Colonic mucosa (tissue), 4 donors: ENCODE measurements around the gene GABARAPL2. TPM values are rescaled to one million over a fixed set of nuclear protein-coding genes. Genes with fewer than 3 reads are reported as not detected.
"Not testable (repeated sequence)": the region's sequence is repeated elsewhere in the genome, so short reads cannot be mapped to it uniquely, and the experiment has no call there.

ENCODE experiments used
- DNase-seq: peaks from one replicate; pipeline ENCODE4 v3.0.0-alpha.2; 2020
- H3K27ac ChIP-seq: fragments of 200-600 bp; one replicate; pipeline ENCODE4 v1.8.0; 2021
- H3K27me3 ChIP-seq: fragments of 200-600 bp; one replicate; pipeline ENCODE4 v1.8.0; 2021
- H3K36me3 ChIP-seq: fragments of 200-600 bp; one replicate; pipeline ENCODE4 v1.8.0; 2021
- H3K4me1 ChIP-seq: fragments of 200-600 bp; one replicate; pipeline ENCODE4 v1.8.0; 2021; ENCODE audit warnings: mild to moderate bottlenecking
- H3K4me3 ChIP-seq: fragments of 200-600 bp; one replicate; pipeline ENCODE4 v1.8.0; 2021
- H3K9ac ChIP-seq, 2 donors: one replicate each; pipeline ENCODE4 v1.7.0; 2013; ENCODE audit warnings: control low read depth in 2 of 2, low read depth in 2 of 2, low read length in 2 of 2
- H3K9me3 ChIP-seq: fragments of 200-600 bp; one replicate; pipeline ENCODE4 v1.8.0; 2021
- CTCF ChIP-seq: fragments of 200-600 bp; IDR thresholded peaks from one replicate; pipeline ENCODE4 v1.8.0; 2022; ENCODE audit warnings: antibody characterized with exemption, mild to moderate bottlenecking
- intact Hi-C: fragments of 100-400 bp; cut with DNase I; formaldehyde crosslinking; loops from one replicate; pipeline ENCODE4 v1.14.1; 2022
- total RNA-seq, 2 donors: library from RNA; stranded (reverse); fragmentation: NEBNext Ultra II Directional in 1 of 2; extraction: Animal tissue kit (Norgen Biotek cat#: 25700) in 1 of 2; gene quantifications; one replicate each; pipeline ENCODE4 v1.2.1, GENCODE V29; 2021
- donor health status: healthy.
- donor health status: DM: no; HTN: no; CAD: no.
- donor health status: DM: no; HTN: no; CAD: no.

Gene GABARAPL2
- total RNA-seq, 2 donors from 2014 or later: 73.5 to 111 TPM

DNA sequence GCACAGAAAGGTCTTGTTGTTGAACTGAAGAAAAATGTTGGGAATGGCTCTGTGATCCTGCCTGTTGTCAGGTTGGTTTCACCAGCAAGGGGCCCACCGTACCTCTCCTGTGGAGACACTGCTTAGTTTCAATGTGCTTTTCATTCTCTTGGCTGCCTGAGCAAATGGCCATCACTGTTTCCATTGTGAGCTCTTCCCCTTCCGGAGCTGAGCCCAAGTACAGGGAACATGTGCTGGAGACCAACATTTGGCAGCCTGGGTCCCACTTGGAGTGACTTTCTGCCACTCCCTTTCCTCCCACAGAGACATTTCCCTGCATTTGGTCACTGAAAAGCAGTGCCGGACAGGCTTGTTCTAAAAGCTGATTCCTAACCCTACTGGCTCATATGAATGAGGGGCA lies 23.1 kb downstream of the GABARAPL2 start:
- no peak for DNase-seq
- Histone ChIP-seq H3K4me1 (no peaks in the 10 kb centered on the region), H3K9ac (no peak overlapping the region), H3K9me3 (no peaks in the 10 kb centered on the region), H3K27ac (no peak overlapping the region), H3K36me3 (no peaks in the 10 kb centered on the region), H3K27me3 (no peaks in the 10 kb centered on the region), H3K4me3 (no peak overlapping the region)
- intact Hi-C loops: no loop called here
- TF ChIP-seq CTCF: no peak

- no peaks in the 10 kb centered on the region for H3K27me3 ChIP-seq
- H3K36me3 ChIP-seq: no peaks in the 10 kb centered on the region
- no peak overlapping the region for H3K9ac ChIP-seq
- H3K4me1 ChIP-seq: no peaks in the 10 kb centered on the region
- H3K27ac ChIP-seq: peak overlapping the region; percentile 33
- no peak overlapping the region for H3K4me3 ChIP-seq
- intact Hi-C loops: no loop called here
- H3K9me3 ChIP-seq: no peaks in the 10 kb centered on the region
- TF ChIP-seq CTCF: no peak
- DNase-seq: peak; percentile 22
Measured at GRCh38 chr16:75590920-75591843, 25.0 kb downstream of the GABARAPL2 start.

- H3K27ac ChIP-seq, H3K4me1 ChIP-seq, H3K27me3 ChIP-seq, H3K36me3 ChIP-seq, intact Hi-C loops, H3K9me3 ChIP-seq, H3K4me3 ChIP-seq, H3K9ac ChIP-seq, DNase-seq: not testable (repeated sequence)
Measured at GRCh38 chr16:75591927-75592326, 25.7 kb downstream of the GABARAPL2 start.

DNA sequence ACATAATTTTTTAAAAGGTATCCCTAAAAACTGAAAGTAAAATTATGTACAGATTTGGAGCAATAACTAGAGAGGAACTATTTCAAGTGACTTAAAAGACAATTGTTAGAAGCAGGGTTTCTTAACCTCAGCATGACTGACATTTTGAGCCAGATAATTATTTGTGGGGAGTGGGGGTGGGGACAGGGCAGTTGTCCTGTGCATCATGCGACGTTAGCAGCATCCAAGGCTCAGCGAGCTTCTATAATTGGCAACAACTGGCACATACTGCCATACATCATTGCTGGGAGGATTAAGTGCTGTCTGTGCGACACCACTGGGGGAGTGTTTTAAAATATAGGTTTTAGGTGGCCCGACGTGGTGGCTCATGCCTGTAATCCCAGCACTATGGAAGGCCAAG lies 27.1 kb downstream of the GABARAPL2 start:
- Histone ChIP-seq H3K27ac (no peak overlapping the region), H3K9ac (no peak overlapping the region), H3K9me3 (no peaks in the 10 kb centered on the region), H3K4me3 (no peak overlapping the region), H3K36me3 (no peaks in the 10 kb centered on the region), H3K4me1 (no peaks in the 10 kb centered on the region), H3K27me3 (no peaks in the 10 kb centered on the region)
- no peak for TF ChIP-seq CTCF
- intact Hi-C loops: no loop called here
- DNase-seq: no peak

DNA sequence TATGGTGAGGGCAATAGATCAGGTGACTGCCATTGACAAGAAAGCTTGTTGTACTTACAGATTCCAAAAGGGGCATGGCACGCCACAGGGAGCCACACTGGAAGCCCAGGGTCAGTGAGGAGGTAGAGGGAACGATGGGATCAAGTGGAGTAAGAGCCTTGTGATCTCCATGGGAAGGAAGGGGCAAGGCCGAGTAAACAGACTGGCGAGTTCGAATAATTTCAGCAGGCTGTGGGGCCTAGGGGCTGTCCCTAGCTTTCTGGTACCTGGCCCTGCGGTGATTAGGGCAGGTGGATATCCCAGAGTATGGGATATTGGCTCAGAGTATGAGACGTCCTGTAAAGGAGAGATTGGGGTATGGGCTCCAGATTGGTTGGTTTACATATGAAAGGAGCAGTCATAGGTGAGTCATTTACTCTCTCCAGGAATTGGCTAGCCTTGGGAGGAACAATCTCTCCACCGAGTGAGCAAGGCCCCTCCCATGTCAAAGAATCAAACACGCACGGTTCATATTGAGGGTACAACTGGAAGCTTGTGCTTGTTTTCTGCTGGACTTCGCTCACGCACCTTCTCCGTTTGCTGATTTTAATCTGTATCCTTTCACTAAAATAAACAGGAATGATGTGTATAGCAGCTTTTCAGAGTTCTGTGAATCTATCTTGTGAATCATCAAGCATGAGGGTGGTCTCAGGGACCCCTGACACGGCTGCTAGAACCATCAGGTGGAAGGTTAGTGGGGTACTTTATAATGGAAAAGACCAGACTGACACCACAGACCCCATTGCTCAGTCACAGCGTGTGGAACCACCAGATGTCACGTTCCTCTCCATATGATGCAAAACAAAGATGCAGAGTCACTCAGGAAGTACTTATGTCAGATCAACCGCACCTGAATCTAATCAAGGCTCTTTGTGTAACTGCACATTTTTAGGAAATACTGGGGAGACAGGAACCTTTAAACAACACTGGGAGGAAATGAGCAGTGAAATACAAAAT lies 27.9 kb downstream of the GABARAPL2 start:
- Histone ChIP-seq H3K4me1 (no peaks in the 10 kb centered on the region), H3K4me3 (no peak overlapping the region), H3K36me3 (no peaks in the 10 kb centered on the region), H3K27me3 (no peaks in the 10 kb centered on the region), H3K27ac (no peak overlapping the region), H3K9me3 (no peaks in the 10 kb centered on the region), H3K9ac (no peak overlapping the region)
- DNase-seq: no peak
- TF ChIP-seq CTCF: no peak
- intact Hi-C loops: no loop called here
